Epithelial cell of prostate (primary cell): Measurements from ENCODE around the gene NDUFC2.
A peak's percentile ranks its signal among the peaks of the same experiment; 100 is the strongest.
"Not testable (repeated sequence)": the region's sequence is repeated elsewhere in the genome, so short reads cannot be mapped to it uniquely, and the experiment has no call there.

Source experiments
- DNase-seq: peaks from one replicate; pipeline ENCODE4 v3.0.0-alpha.2; 2011; ENCODE audit warnings: low read depth, low spot score
- H3K27ac ChIP-seq: fragments of 450-650 bp; 2 replicates; pipeline ENCODE4 v1.5.1; 2017; ENCODE audit warnings: mild to moderate bottlenecking

NDUFC2 gene

GRCh38 chr11:78036313-78036712, 43.3 kb downstream of the NDUFC2 start:
- no peak overlapping the region for H3K27ac ChIP-seq
- no peak for DNase-seq

- H3K27ac ChIP-seq: no peak overlapping the region
- DNase-seq: no peak
Measured at GRCh38 chr11:78034623-78035022, 45.0 kb downstream of the NDUFC2 start.

GRCh38 chr11:78033040-78033439, 46.6 kb downstream of the NDUFC2 start:
- no peak for DNase-seq
- H3K27ac ChIP-seq: no peak overlapping the region

- DNase-seq: no peak
Measured at GRCh38 chr11:78032090-78032489, 47.6 kb downstream of the NDUFC2 start.

GRCh38 chr11:78031629-78032028, 48.0 kb downstream of the NDUFC2 start:
- no peak for DNase-seq
- no peak overlapping the region for H3K27ac ChIP-seq

More at GRCh38 chr11:78032090-78032489, 47.6 kb downstream of the NDUFC2 start:
- H3K27ac ChIP-seq: no peak overlapping the region

GRCh38 chr11:78030429-78031325, 49.0 kb downstream of the NDUFC2 start:
- DNase-seq: no peak
- no peak overlapping the region for H3K27ac ChIP-seq

GRCh38 chr11:78028423-78028822, 51.2 kb downstream of the NDUFC2 start:
- DNase-seq: peak; percentile 73
- H3K27ac ChIP-seq: not testable (repeated sequence)

GRCh38 chr11:78027759-78028158, 51.9 kb downstream of the NDUFC2 start:
- H3K27ac ChIP-seq: no peak overlapping the region
- DNase-seq: no peak

- no peak overlapping the region for H3K27ac ChIP-seq
- DNase-seq: no peak
Measured at GRCh38 chr11:78025378-78025777, 54.3 kb downstream of the NDUFC2 start.

- H3K27ac ChIP-seq: no peak overlapping the region
- no peak for DNase-seq
Measured at GRCh38 chr11:78023426-78023825, 56.2 kb downstream of the NDUFC2 start.

GRCh38 chr11:78022397-78023396, 57.0 kb downstream of the NDUFC2 start, which contains the start of gene KCTD14:
KCTD14 (minus strand) TSS chr11:78023276; CDS start chr11:78023249, 27 bp downstream.
- H3K27ac ChIP-seq: peak within 1 kb of the TSS; percentile 2
- DNase-seq: no peak

GRCh38 chr11:78021611-78022010, 58.1 kb downstream of the NDUFC2 start:
- H3K27ac ChIP-seq: no peak overlapping the region
- no peak for DNase-seq

GRCh38 chr11:78020246-78020645, 59.4 kb downstream of the NDUFC2 start:
- H3K27ac ChIP-seq: no peak overlapping the region
- DNase-seq: no peak

- no peak overlapping the region for H3K27ac ChIP-seq
- DNase-seq: peak; percentile 55
Measured at GRCh38 chr11:78019808-78020207, 59.9 kb downstream of the NDUFC2 start.
